ENCODE results near the gene MAGI2.

The MAGI2 gene

GRCh38 chr7:78616539-78616938, 836.9 kb downstream of the MAGI2 start:
- no peak overlapping the region for H3K27ac ChIP-seq (ENCODE audit: poor library complexity, severe bottlenecking)
- no peak overlapping the region for H3K4me3 ChIP-seq (ENCODE audit: severe bottlenecking)
- H3K36me3 ChIP-seq (ENCODE audit: low read depth), result no peaks in the 10 kb centered on the region
- ATAC-seq (ENCODE audit: low read depth) (no peak), DNase-seq (ENCODE audit: low spot score) (no peak)
- no peaks in the 10 kb centered on the region for H3K9me3 ChIP-seq (ENCODE audit: severe bottlenecking)
- TF ChIP-seq, protein P1, sequence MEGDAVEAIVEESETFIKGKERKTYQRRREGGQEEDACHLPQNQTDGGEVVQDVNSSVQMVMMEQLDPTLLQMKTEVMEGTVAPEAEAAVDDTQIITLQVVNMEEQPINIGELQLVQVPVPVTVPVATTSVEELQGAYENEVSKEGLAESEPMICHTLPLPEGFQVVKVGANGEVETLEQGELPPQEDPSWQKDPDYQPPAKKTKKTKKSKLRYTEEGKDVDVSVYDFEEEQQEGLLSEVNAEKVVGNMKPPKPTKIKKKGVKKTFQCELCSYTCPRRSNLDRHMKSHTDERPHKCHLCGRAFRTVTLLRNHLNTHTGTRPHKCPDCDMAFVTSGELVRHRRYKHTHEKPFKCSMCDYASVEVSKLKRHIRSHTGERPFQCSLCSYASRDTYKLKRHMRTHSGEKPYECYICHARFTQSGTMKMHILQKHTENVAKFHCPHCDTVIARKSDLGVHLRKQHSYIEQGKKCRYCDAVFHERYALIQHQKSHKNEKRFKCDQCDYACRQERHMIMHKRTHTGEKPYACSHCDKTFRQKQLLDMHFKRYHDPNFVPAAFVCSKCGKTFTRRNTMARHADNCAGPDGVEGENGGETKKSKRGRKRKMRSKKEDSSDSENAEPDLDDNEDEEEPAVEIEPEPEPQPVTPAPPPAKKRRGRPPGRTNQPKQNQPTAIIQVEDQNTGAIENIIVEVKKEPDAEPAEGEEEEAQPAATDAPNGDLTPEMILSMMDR (IDR thresholded peaks at IDR 0.05; ENCODE audit: poor library complexity, severe bottlenecking), result no peak
- no peaks in the 10 kb centered on the region for H3K4me1 ChIP-seq (ENCODE audit: insufficient read depth, poor library complexity, severe bottlenecking)
- no peaks in the 10 kb centered on the region for H3K27me3 ChIP-seq (ENCODE audit: insufficient read depth, poor library complexity, severe bottlenecking)

DNA sequence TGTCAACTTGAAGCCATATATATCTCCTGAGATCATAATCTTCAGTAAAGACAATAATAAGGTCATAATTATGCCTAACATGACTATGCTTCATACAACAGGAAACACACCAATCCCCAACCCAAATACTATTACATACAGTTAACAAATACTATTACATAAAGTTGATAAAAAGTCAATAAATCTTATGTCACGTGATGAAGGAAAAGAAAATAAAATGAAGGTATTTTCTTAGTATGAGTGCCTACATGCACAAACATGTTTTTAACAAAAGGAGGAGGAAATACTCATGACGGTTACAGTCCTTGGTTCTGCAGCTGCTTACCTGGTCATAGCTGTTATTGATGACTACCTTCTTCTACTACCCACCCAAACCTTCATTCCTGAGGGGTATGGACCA, 844.2 kb downstream of the MAGI2 start:
- ATAC-seq (ENCODE audit: low read depth), result no peak
- no peak for DNase-seq (ENCODE audit: low spot score)
- no peak overlapping the region for H3K27ac ChIP-seq (ENCODE audit: poor library complexity, severe bottlenecking)

DNA sequence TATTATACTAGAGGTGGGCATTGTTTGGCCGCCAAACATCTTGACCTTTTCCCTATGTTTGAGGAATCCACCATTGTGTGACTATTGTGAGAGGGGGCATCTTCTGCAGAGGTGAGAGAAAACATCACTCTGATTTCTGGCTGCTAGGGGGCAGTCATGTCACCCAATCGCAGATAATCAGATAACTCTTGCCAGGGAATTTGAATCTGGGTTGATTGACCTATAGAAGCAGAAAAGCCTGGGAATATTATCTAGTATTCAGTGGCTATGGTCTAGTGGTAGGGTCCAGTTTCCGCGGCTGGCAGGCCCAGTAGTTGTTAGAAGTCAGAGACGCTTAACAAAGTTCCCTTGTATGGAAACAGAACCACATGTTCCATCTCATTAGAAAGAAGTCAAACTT, 846.4 kb downstream of the MAGI2 start:
- Histone ChIP-seq H3K9me3 (ENCODE audit: severe bottlenecking) (no peaks in the 10 kb centered on the region), H3K4me3 (ENCODE audit: severe bottlenecking) (no peak overlapping the region), H3K27ac (ENCODE audit: poor library complexity, severe bottlenecking) (no peak overlapping the region), H3K27me3 (ENCODE audit: insufficient read depth, poor library complexity, severe bottlenecking) (no peaks in the 10 kb centered on the region), H3K36me3 (ENCODE audit: low read depth) (no peaks in the 10 kb centered on the region), H3K4me1 (ENCODE audit: insufficient read depth, poor library complexity, severe bottlenecking) (no peaks in the 10 kb centered on the region)
- TF ChIP-seq, protein P1 (IDR thresholded peaks at IDR 0.05; ENCODE audit: poor library complexity, severe bottlenecking), result peak; percentile 10
- ATAC-seq (ENCODE audit: low read depth) (no peak), DNase-seq (ENCODE audit: low spot score) (no peak)

More for the DNA sequence above, 844.2 kb downstream of the MAGI2 start:
- H3K27me3 ChIP-seq (ENCODE audit: insufficient read depth, poor library complexity, severe bottlenecking), result no peaks in the 10 kb centered on the region
- no peaks in the 10 kb centered on the region for H3K9me3 ChIP-seq (ENCODE audit: severe bottlenecking)
- no peaks in the 10 kb centered on the region for H3K36me3 ChIP-seq (ENCODE audit: low read depth)
- no peaks in the 10 kb centered on the region for H3K4me1 ChIP-seq (ENCODE audit: insufficient read depth, poor library complexity, severe bottlenecking)
- H3K4me3 ChIP-seq (ENCODE audit: severe bottlenecking), result no peak overlapping the region
- TF ChIP-seq, protein P1 (IDR thresholded peaks at IDR 0.05; ENCODE audit: poor library complexity, severe bottlenecking), result no peak

DNA sequence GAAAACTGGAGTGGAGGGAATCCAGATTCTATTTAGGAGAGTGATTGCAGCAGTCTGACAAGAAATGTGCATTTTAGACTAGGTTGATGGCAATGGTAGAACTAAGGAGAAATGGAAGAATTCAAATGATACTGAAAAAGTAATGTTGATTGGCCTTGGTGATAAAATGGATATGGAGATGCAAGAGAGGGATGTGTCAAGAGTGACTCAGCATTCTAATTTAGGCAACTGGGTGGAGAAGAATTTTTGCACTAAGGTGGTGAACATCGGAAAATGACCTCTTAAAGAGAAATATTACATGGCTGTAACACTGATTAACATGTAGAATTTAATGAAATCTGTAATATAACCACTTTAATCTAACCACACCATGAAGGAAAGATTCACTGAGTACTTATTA, 848.3 kb downstream of the MAGI2 start:
- H3K27ac ChIP-seq (ENCODE audit: poor library complexity, severe bottlenecking), result no peak overlapping the region
- H3K9me3 ChIP-seq (ENCODE audit: severe bottlenecking), result peaks cover 2% of the 10 kb centered on the region
- TF ChIP-seq, protein P1 (IDR thresholded peaks at IDR 0.05; ENCODE audit: poor library complexity, severe bottlenecking), result no peak
- no peaks in the 10 kb centered on the region for H3K36me3 ChIP-seq (ENCODE audit: low read depth)
- DNase-seq (ENCODE audit: low spot score) (no peak), ATAC-seq (ENCODE audit: low read depth) (no peak)
- H3K4me1 ChIP-seq (ENCODE audit: insufficient read depth, poor library complexity, severe bottlenecking), result no peaks in the 10 kb centered on the region
- no peak overlapping the region for H3K4me3 ChIP-seq (ENCODE audit: severe bottlenecking)
- no peaks in the 10 kb centered on the region for H3K27me3 ChIP-seq (ENCODE audit: insufficient read depth, poor library complexity, severe bottlenecking)

DNA sequence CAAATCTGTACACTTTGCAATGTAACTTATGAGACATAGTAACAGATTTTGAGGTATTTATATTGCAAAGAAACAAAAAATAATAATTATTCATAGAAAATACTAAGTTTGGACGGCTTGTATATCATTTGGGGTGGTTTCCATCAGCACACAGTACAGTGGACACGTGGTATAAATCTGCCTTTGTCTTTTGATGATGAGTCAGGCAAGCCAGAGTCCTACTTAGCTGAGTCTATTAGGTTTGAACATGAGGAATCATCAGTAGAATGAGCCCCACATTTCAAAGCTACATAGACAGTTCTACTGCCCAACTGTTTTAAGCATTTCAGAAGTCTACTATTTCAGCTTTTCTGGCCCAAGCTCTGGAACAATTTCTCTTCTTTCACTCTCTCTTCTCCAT, 851.7 kb downstream of the MAGI2 start:
- H3K4me1 ChIP-seq (ENCODE audit: insufficient read depth, poor library complexity, severe bottlenecking), result no peaks in the 10 kb centered on the region
- ATAC-seq (ENCODE audit: low read depth), result no peak; the same call in 2 of the 3 replicates
- TF ChIP-seq, protein P1 (IDR thresholded peaks at IDR 0.05; ENCODE audit: poor library complexity, severe bottlenecking), result no peak
- peaks cover 2% of the 10 kb centered on the region for H3K9me3 ChIP-seq (ENCODE audit: severe bottlenecking)
- H3K27me3 ChIP-seq (ENCODE audit: insufficient read depth, poor library complexity, severe bottlenecking), result no peaks in the 10 kb centered on the region
- H3K4me3 ChIP-seq (ENCODE audit: severe bottlenecking), result no peak overlapping the region
- no peak for DNase-seq (ENCODE audit: low spot score)
- H3K36me3 ChIP-seq (ENCODE audit: low read depth), result no peaks in the 10 kb centered on the region
- H3K27ac ChIP-seq (ENCODE audit: poor library complexity, severe bottlenecking), result no peak overlapping the region
